AG10803 (cell line): Measurements from ENCODE around the gene MAD2L1.
A peak's percentile ranks its signal among the peaks of the same experiment; 100 is the strongest.

ENCODE experiments used
- DNase-seq: peaks from one replicate; pipeline ENCODE4 v3.0.0; 2010; ENCODE audit warnings: low read depth
- H3K4me3 ChIP-seq: 2 replicates; pipeline ENCODE4 v1.5.1; 2011; ENCODE audit warnings: mild to moderate bottlenecking, low read length, control low read depth
- CTCF ChIP-seq: conservative IDR thresholded peaks from 2 replicates; pipeline ENCODE4 v1.5.1; 2011; ENCODE audit warnings: mild to moderate bottlenecking, low read length, control low read depth, inconsistent platforms

Gene MAD2L1

GRCh38 chr4:120051253-120051652 is 15.4 kb downstream of the MAD2L1 start:
- no peak overlapping the region for H3K4me3 ChIP-seq
- TF ChIP-seq CTCF: no peak
- DNase-seq: no peak

DNA sequence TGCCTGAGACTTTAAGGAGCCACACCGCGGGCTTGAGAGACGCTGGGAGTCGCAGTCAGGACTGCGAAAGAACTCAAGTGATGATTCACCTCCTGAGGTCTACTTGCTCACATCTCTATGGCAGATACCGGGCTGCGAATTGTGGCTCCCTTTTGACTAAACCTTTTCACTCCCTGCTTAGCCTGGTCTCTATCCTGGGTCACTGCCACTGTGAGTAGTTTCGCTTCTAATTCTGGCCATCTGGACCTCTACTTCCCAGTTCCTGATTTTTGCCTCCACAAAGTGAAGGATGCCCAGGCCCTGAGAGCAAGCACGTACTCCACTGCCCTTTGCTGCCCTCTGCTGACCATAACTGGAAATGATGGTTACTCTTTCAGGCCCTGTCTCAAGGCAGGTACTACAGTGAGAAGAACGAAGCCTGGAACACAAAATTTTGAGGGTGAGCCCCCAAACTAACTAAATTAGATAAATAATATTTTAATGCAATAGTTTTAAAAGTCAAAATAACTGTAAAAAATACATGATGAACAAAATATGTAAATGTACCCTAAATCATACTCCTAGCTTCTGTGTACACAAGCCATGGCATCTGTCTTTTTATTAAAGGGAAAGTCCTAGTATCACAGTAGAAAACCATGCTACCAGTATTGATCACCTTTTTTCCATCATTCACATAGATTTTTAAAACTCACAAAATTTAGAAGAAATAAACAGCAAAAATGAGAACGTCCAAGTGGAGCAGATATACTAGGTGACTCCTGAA is 16.7 kb downstream of the MAD2L1 start:
- peak; percentile 87 for DNase-seq
- peak overlapping the region; percentile 63 for H3K4me3 ChIP-seq
- TF ChIP-seq CTCF: peak; percentile 95

GRCh38 chr4:120043828-120044227 is 22.8 kb downstream of the MAD2L1 start:
- no peak overlapping the region for H3K4me3 ChIP-seq
- no peak for TF ChIP-seq CTCF
- no peak for DNase-seq

DNA sequence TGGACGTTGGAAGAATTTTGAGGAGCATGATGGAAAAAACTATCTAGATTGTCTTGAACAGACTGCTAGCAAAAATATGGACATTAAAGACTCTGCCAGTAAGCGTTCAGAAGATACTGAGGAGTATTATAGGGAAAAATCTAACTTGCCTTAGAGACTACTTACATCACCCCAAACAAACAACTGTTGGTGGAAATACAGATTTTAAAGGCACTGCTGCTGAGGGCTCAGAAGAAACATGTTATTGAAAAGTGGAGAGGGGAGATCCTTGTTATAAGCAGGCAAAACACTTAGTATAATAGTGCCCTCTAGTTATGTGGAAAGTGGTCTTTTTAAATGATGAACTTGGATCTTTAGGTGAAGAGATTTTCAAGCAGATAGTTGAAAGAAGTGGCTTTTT is 29.2 kb downstream of the MAD2L1 start:
- TF ChIP-seq CTCF: no peak
- DNase-seq: no peak
- no peak overlapping the region for H3K4me3 ChIP-seq

DNA sequence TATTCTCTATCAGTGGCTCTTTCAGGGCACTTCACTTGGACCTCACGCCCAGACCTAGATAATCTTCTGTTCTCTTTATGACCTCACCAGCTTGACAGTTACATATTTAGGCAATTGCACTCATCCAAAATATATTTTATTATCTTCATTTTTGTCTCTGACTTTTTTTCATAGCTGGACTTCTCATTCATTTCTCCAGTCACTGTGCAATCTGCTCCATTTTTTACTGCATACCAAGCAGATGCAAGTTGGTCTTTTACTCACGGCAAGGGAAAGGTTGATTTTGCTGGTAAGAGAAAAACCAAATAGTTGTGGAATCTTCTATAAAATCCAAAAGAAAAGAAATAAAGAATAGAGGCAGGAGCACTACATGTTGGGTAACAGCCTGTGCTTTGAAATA is 31.7 kb downstream of the MAD2L1 start:
- TF ChIP-seq CTCF: no peak
- no peak overlapping the region for H3K4me3 ChIP-seq
- no peak for DNase-seq

DNA sequence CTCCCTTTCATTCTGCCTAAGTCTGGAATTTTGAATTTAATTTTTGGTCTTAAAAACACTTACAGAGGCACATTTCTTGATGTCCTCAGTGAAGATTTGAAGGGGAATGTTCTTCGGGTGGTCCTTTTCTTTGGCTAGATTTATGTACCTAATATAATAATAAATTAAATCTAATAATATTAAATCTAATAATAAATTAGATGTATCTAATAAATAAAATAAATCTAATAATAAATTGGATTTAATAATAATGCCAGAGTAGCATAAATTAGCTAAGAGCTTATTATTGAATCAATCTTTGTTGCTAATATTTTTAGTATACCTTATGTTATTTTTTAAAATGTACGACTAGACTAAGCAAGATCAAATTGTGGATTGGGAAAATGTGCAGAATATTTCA is 39.8 kb downstream of the MAD2L1 start:
- TF ChIP-seq CTCF: no peak
- no peak for DNase-seq
- no peak overlapping the region for H3K4me3 ChIP-seq

DNA sequence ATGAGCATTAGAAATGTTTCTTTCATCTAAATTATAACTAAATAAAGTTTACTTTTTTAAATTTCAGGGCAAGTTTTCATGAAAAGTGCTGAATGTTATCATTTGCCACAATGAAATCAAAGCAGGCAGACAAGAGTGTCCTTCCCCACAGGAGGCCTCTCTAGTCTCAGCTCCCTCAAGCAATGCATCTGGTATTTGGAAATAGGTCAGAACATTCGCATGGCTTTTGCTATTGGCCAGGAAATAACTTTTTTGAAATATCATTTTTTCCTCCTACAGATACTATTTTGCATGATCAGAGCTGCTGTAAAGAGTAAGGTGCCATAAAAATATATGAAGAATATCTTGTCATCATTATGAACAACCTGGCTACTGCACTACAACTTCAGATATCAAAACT is 41.1 kb downstream of the MAD2L1 start:
- H3K4me3 ChIP-seq: no peak overlapping the region
- no peak for DNase-seq
- no peak for TF ChIP-seq CTCF
